Gastrocnemius medialis (tissue), 4 donors: ENCODE measurements around the gene PTGDS. TPM values are rescaled to one million over a fixed set of nuclear protein-coding genes. Genes with fewer than 3 reads are reported as not detected.

Experiments
- ATAC-seq, 2 donors: fragments of 150-250 bp; one replicate each; pipeline ENCODE4 v1.9.1; 2016
- DNase-seq, 2 donors: peaks; one replicate each; pipeline ENCODE4 v3.0.0-alpha.2; 2019
- H3K27ac ChIP-seq, 4 donors: fragments of 200-600 bp; sonication (generic); 1 replicate in 1 of 4; 2 replicates in 3 of 4; pipeline ENCODE4 v1.5.1; 2016 to 2018; ENCODE audit warnings: mild to moderate bottlenecking in 2 of 4, moderate library complexity in 1 of 4
- H3K27me3 ChIP-seq, 3 donors: fragments of 200-600 bp; sonication (generic) in 2 of 3; 1 replicate in 1 of 3; 2 replicates in 2 of 3; pipeline versions ENCODE4 v1.5.1 to v1.6.0; 2016 to 2019; ENCODE audit warnings: mild to moderate bottlenecking in 1 of 3, moderate library complexity in 1 of 3
- H3K36me3 ChIP-seq, 2 donors: fragments of 200-600 bp; sonication (generic) in 1 of 2; one replicate each; pipeline ENCODE4 v1.5.1; 2017 to 2018
- H3K4me1 ChIP-seq, 2 donors: fragments of 200-600 bp; sonication (generic) in 1 of 2; one replicate each; pipeline ENCODE4 v1.5.1; 2016 to 2017; ENCODE audit warnings: mild to moderate bottlenecking in 2 of 2
- H3K4me3 ChIP-seq, 4 donors: fragments of 200-600 bp; sonication (generic) in 3 of 4; 1 replicate in 1 of 4; 2 replicates in 3 of 4; pipeline ENCODE4 v1.5.1; 2016 to 2019; ENCODE audit warnings: mild to moderate bottlenecking in 2 of 4
- H3K9me3 ChIP-seq, 3 donors: fragments of 200-600 bp; sonication (generic) in 2 of 3; 1 replicate in 1 of 3; 2 replicates in 2 of 3; pipeline ENCODE4 v1.5.1; 2016 to 2019
- CTCF ChIP-seq, 5 experiments: fragments of 450-650 bp in 3 of 5; fragments of 200-600 bp in 2 of 5; sonication (generic) in 2 of 5; IDR thresholded peaks in 4 of 5; conservative IDR thresholded peaks in 1 of 5; 1 replicate in 4 of 5; 2 replicates in 1 of 5; pipeline ENCODE4 v1.5.1; 2016 to 2019; ENCODE audit warnings: antibody characterized with exemption in 5 of 5, mild to moderate bottlenecking in 3 of 5, moderate library complexity in 3 of 5
- POLR2A ChIP-seq, 2 donors: fragments of 450-650 bp; IDR thresholded peaks; one replicate each; pipeline ENCODE4 v1.6.1; 2017; ENCODE audit warnings: antibody characterized with exemption in 2 of 2, mild to moderate bottlenecking in 2 of 2, moderate library complexity in 2 of 2
- in situ Hi-C, 4 donors: fragments of 200-750 bp; cut with MboI; loops; one replicate each; pipeline versions ENCODE4 v1.15.0 to v1.8.0; 2017; ENCODE audit warnings: low sequenced_read_pairs in 4 of 4
- intact Hi-C: fragments of 100-400 bp; cut with DNase I; formaldehyde crosslinking; loops from one replicate; pipeline ENCODE4 v1.15.1; 2023; ENCODE audit warnings: low total_unique reads
- total RNA-seq, 4 donors: library from RNA; depleted of rRNA; stranded (reverse); fragments of >200 nt; gene quantifications; one replicate each; pipeline versions ENCODE4 v1.1.0 to v1.2.3, GENCODE V29; 2016

PTGDS gene
- total RNA-seq, 4 donors from 2014 or later: 2.3 to 35.2 (median 27.0) TPM

GRCh38 chr9:137011907-137012675 is 34.8 kb downstream of the PTGDS start:
- DNase-seq: no peak
- Histone ChIP-seq H3K27ac (no peak overlapping the region), H3K4me3 (no peak overlapping the region), H3K9me3 (no peaks in the 10 kb centered on the region), H3K4me1 (no peaks in the 10 kb centered on the region), H3K36me3 (peaks cover 0 to 57% of the 10 kb centered on the region in 2 donors), H3K27me3 (no peaks in the 10 kb centered on the region)
- in situ Hi-C loops: no loop called here
- no peak for ATAC-seq
- intact Hi-C loops: no loop called here
- TF ChIP-seq POLR2A (IDR thresholded peaks at IDR 0.05): no peak
- no peak for TF ChIP-seq CTCF (IDR thresholded peaks at IDR 0.05 in 4 of 5, conservative IDR thresholded peaks at IDR 0.05 in 1 of 5)

GRCh38 chr9:137012694-137013570 is 35.6 kb downstream of the PTGDS start:
- H3K9me3 ChIP-seq: no peaks in the 10 kb centered on the region

GRCh38 chr9:137013571-137013940 is 36.3 kb downstream of the PTGDS start:
- Histone ChIP-seq H3K36me3 (peaks cover 0 to 62% of the 10 kb centered on the region in 2 donors), H3K4me1 (no peaks in the 10 kb centered on the region), H3K27me3 (no peaks in the 10 kb centered on the region), H3K27ac (no peak overlapping the region), H3K9me3 (no peaks in the 10 kb centered on the region), H3K4me3 (no peak overlapping the region)
- in situ Hi-C loops (no loop called here), intact Hi-C loops (no loop called here)
- no peak for TF ChIP-seq POLR2A (IDR thresholded peaks at IDR 0.05)
- TF ChIP-seq CTCF (IDR thresholded peaks at IDR 0.05 in 4 of 5, conservative IDR thresholded peaks at IDR 0.05 in 1 of 5): no peak
- ATAC-seq (no peak), DNase-seq (no peak)

More at GRCh38 chr9:137012694-137013570, 35.6 kb downstream of the PTGDS start:
- in situ Hi-C loops: no loop called here
- intact Hi-C loops: no loop called here
- Histone ChIP-seq H3K4me1 (no peaks in the 10 kb centered on the region), H3K27me3 (no peaks in the 10 kb centered on the region), H3K36me3 (peaks cover 0 to 62% of the 10 kb centered on the region in 2 donors), H3K27ac (no peak overlapping the region), H3K4me3 (no peak overlapping the region)
- TF ChIP-seq POLR2A (IDR thresholded peaks at IDR 0.05) (no peak), CTCF (IDR thresholded peaks at IDR 0.05 in 4 of 5, conservative IDR thresholded peaks at IDR 0.05 in 1 of 5) (no peak)
- DNase-seq (no peak), ATAC-seq (no peak)

- intact Hi-C loops: no loop called here
- in situ Hi-C loops: no loop called here
- Histone ChIP-seq H3K9me3 (no peaks in the 10 kb centered on the region), H3K4me3 (no peak overlapping the region), H3K27ac (no peak overlapping the region), H3K27me3 (no peaks in the 10 kb centered on the region), H3K4me1 (no peaks in the 10 kb centered on the region), H3K36me3 (peaks cover 0 to 62% of the 10 kb centered on the region in 2 donors)
- no peak for ATAC-seq
- TF ChIP-seq POLR2A (IDR thresholded peaks at IDR 0.05): no peak
- no peak for TF ChIP-seq CTCF (IDR thresholded peaks at IDR 0.05 in 4 of 5, conservative IDR thresholded peaks at IDR 0.05 in 1 of 5)
- DNase-seq: no peak
Measured at GRCh38 chr9:137014166-137014565, 36.9 kb downstream of the PTGDS start.
